PC-9 (cell line): Measurements from ENCODE around the gene HNRNPUL2. TPM values are rescaled to one million over a fixed set of nuclear protein-coding genes. Genes with fewer than 3 reads are reported as not detected.
"Not testable (repeated sequence)": the region's sequence is repeated elsewhere in the genome, so short reads cannot be mapped to it uniquely, and the experiment has no call there.

Source experiments
- BruUV-seq: library from RNA; stranded (reverse); fragments of 400-500 nt; replicated peaks from 2 replicates; lab custom pipeline; 2021; lab: Mats Ljungman, UMichigan
- CTCF ChIA-PET: fragments of 300-600 bp; sonication (Branson Sonifier 250); formaldehyde crosslinking; loops from one replicate; lab custom pipeline; 2022; ENCODE audit warnings: antibody characterized with exemption; lab: Charles Lee
- POLR2A ChIA-PET: fragments of 300-600 bp; sonication (Branson Sonifier 250); formaldehyde crosslinking; loops from one replicate; lab custom pipeline; 2022; ENCODE audit warnings: antibody characterized with exemption; ENCODE audit not compliant: unreplicated experiment; lab: Charles Lee
- DNase-seq, 2 experiments: peaks; one replicate each; pipeline versions ENCODE4 v3.0.0 to v3.0.0-alpha.2; 2015 to 2022; ENCODE audit warnings: mixed read lengths in 1 of 2
- H2AFZ ChIP-seq: fragments of 200-600 bp; sonication (generic); 2 replicates; pipeline ENCODE4 v1.8.1; 2017; ENCODE audit warnings: antibody characterized with exemption
- H3F3A ChIP-seq: fragments of 200-600 bp; sonication (generic); 2 replicates; pipeline ENCODE4 v1.8.1; 2017; ENCODE audit warnings: antibody characterized with exemption, mild to moderate bottlenecking, low read depth; ENCODE audit not compliant: insufficient read depth
- H3K27ac ChIP-seq: fragments of 200-600 bp; sonication (generic); 2 replicates; pipeline ENCODE4 v1.6.1; 2016; ENCODE audit warnings: mixed run types
- H3K27me3 ChIP-seq: fragments of 200-600 bp; sonication (generic); 2 replicates; pipeline ENCODE4 v1.6.1; 2016; ENCODE audit warnings: low read depth, mixed run types; ENCODE audit not compliant: insufficient read depth
- H3K36me3 ChIP-seq: fragments of 200-600 bp; sonication (generic); 2 replicates; pipeline ENCODE4 v1.6.1; 2016; ENCODE audit warnings: low read depth, mixed run types
- H3K4me1 ChIP-seq: fragments of 200-600 bp; sonication (generic); replicated peaks from 2 replicates; pipeline ENCODE4 v1.6.1; 2016; ENCODE audit warnings: mixed run types; ENCODE audit not compliant: insufficient read depth
- H3K4me2 ChIP-seq: fragments of 200-600 bp; sonication (generic); 2 replicates; pipeline ENCODE4 v1.6.1; 2017; ENCODE audit warnings: mixed run types
- H3K4me3 ChIP-seq: fragments of 200-600 bp; sonication (generic); 2 replicates; pipeline ENCODE4 v1.6.1; 2016; ENCODE audit warnings: mixed run types
- H3K79me2 ChIP-seq: fragments of 200-600 bp; sonication (generic); 2 replicates; pipeline ENCODE4 v1.6.1; 2017; ENCODE audit warnings: low read depth, mixed run types
- H3K9me2 ChIP-seq: fragments of 200-600 bp; sonication (generic); 2 replicates; pipeline ENCODE4 v1.8.1; 2017; ENCODE audit warnings: mild to moderate bottlenecking; ENCODE audit not compliant: insufficient read depth
- H3K9me3 ChIP-seq: fragments of 200-600 bp; sonication (generic); 2 replicates; pipeline ENCODE4 v1.8.1; 2016; ENCODE audit warnings: low read depth; ENCODE audit not compliant: insufficient read depth
- H4K20me1 ChIP-seq: fragments of 200-600 bp; sonication (generic); 2 replicates; pipeline ENCODE4 v1.8.1; 2017; ENCODE audit not compliant: insufficient read depth
- EZH2 ChIP-seq: fragments of 200-600 bp; sonication (generic); IDR thresholded peaks from 2 replicates; pipeline ENCODE4 v1.8.0; 2017; ENCODE audit warnings: antibody characterized with exemption, low read depth
- intact Hi-C: fragments of 100-400 bp; cut with micrococcal nuclease; formaldehyde crosslinking; loops from one replicate; pipeline ENCODE4 v1.10.0; 2022; ENCODE audit not compliant: unreplicated experiment
- total RNA-seq: library from RNA; stranded (reverse); gene quantifications from 2 replicates; pipeline ENCODE4 v1.2.3, GENCODE V29; 2021
- TF ChIP-seq, protein P1 (sequence below): fragments of 200-600 bp; sonication (generic); conservative IDR thresholded peaks from 2 replicates; pipeline ENCODE4 v1.6.1; 2017; ENCODE audit warnings: mixed run types, antibody characterized with exemption, mild to moderate bottlenecking, moderate library complexity

HNRNPUL2 gene
- total RNA-seq, 1 experiment from 2014 or later: 76.9 TPM

- H3K79me2 ChIP-seq: peaks cover 23% of the 10 kb centered on the region
- no peaks in the 10 kb centered on the region for H3K9me3 ChIP-seq
- ChIA-PET POLR2A (interaction anchor here (0.5 to 1.2 kb wide), 16 partner anchors 10 to 1968 kb away, joined by 3 to 38 read pairs (median 4); partner anchors contain the start of genes C11orf98, CSKMT, GANAB and HNRNPUL2), CTCF (interaction anchor here (0.5 to 1.8 kb wide), 4 partner anchors 15 to 103 kb away, joined by 4 to 7 read pairs (median 5); partner anchors contain the start of gene ZBTB3)
- intact Hi-C loops: loop anchor here (1.0 kb wide), 1 partner anchor 43 kb away; the partner anchor contains the start of gene TTC9C
- peak; percentile 95 to 97 for DNase-seq
- 0 out of 2 replicates have a peak, but pooled peaks cover 13% of the 10 kb centered on the region for H3K36me3 ChIP-seq
- H3K9me2 ChIP-seq: no peaks in the 10 kb centered on the region
- no peaks in the 10 kb centered on the region for H4K20me1 ChIP-seq
- peak within 1 kb of the TSS; percentile 77 for H3K27ac ChIP-seq
- H3K4me1 ChIP-seq: peaks cover 14% of the 10 kb centered on the region
- H2AFZ ChIP-seq: peak within 1 kb of the TSS; percentile 85
- H3K4me3 ChIP-seq: peak within 1 kb of the TSS; percentile 59
- H3K27me3 ChIP-seq: no peaks in the 10 kb centered on the region
- H3K4me2 ChIP-seq: peak within 1 kb of the TSS; percentile 84
- BruUV-seq: TSS peak; percentile 27
- H3F3A ChIP-seq: peaks cover 52% of the 10 kb centered on the region
- no peak for TF ChIP-seq EZH2
- TF ChIP-seq, protein P1, sequence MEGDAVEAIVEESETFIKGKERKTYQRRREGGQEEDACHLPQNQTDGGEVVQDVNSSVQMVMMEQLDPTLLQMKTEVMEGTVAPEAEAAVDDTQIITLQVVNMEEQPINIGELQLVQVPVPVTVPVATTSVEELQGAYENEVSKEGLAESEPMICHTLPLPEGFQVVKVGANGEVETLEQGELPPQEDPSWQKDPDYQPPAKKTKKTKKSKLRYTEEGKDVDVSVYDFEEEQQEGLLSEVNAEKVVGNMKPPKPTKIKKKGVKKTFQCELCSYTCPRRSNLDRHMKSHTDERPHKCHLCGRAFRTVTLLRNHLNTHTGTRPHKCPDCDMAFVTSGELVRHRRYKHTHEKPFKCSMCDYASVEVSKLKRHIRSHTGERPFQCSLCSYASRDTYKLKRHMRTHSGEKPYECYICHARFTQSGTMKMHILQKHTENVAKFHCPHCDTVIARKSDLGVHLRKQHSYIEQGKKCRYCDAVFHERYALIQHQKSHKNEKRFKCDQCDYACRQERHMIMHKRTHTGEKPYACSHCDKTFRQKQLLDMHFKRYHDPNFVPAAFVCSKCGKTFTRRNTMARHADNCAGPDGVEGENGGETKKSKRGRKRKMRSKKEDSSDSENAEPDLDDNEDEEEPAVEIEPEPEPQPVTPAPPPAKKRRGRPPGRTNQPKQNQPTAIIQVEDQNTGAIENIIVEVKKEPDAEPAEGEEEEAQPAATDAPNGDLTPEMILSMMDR: no peak
Observed at GRCh38 chr11:62771144-62772021, 44.1 kb upstream of the HNRNPUL2 start, which contains the start of gene TAF6L. Gene TAF6L, plus strand, starts transcription at chr11:62771396. Its CDS starts 4,388 bp downstream, at chr11:62775784.

GRCh38 chr11:62770778-62771143, 43.5 kb upstream of the HNRNPUL2 start:
- CTCF ChIA-PET: interaction anchor here (0.5 to 1.8 kb wide), 4 partner anchors 16 to 384 kb away, joined by 3 to 7 read pairs (median 5); partner anchors contain the start of gene ZBTB3
- Histone ChIP-seq H3K9me3 (no peaks in the 10 kb centered on the region), H4K20me1 (no peaks in the 10 kb centered on the region), H3K79me2 (peaks cover 23% of the 10 kb centered on the region), H3K4me1 (peaks cover 14% of the 10 kb centered on the region), H3K27me3 (no peaks in the 10 kb centered on the region), H3F3A (peaks cover 52% of the 10 kb centered on the region), H2AFZ (peak overlapping the region; percentile 85), H3K36me3 (0 out of 2 replicates have a peak, but pooled peaks cover 7% of the 10 kb centered on the region), H3K27ac (peak overlapping the region; percentile 77), H3K4me3 (peak overlapping the region; percentile 59), H3K9me2 (no peaks in the 10 kb centered on the region), H3K4me2 (peak overlapping the region; percentile 84)
- no peak for TF ChIP-seq EZH2
- TF ChIP-seq, protein P1: no peak
- intact Hi-C loops: loop anchor here (1.0 kb wide), 1 partner anchor 42 kb away; the partner anchor contains the start of gene TTC9C
- peak in 1 of 2 experiments; percentile 41 for DNase-seq
- POLR2A ChIA-PET: interaction anchor here (0.5 to 1.2 kb wide), 11 partner anchors 16 to 639 kb away, joined by 3 to 38 read pairs (median 5); partner anchors contain the start of genes C11orf98, CSKMT, HNRNPUL2 and TUT1
- TSS peak; percentile 85 for BruUV-seq

GRCh38 chr11:62760867-62761227, 33.6 kb upstream of the HNRNPUL2 start:
- Histone ChIP-seq H3K4me2 (peak overlapping the region; percentile 87), H3K4me3 (peak overlapping the region; percentile 73), H3K79me2 (peaks cover 25% of the 10 kb centered on the region), H3F3A (peaks cover 14% of the 10 kb centered on the region), H2AFZ (peak overlapping the region; percentile 98)
- H3K36me3 ChIP-seq, DNase-seq, H3K9me2 ChIP-seq, H3K9me3 ChIP-seq, H4K20me1 ChIP-seq, H3K27me3 ChIP-seq, H3K4me1 ChIP-seq, H3K27ac ChIP-seq: not testable (repeated sequence)
- POLR2A ChIA-PET: interaction anchor here (0.6 to 1.3 kb wide), 4 partner anchors 34 to 861 kb away, joined by 5 to 12 read pairs (median 9); partner anchors contain the start of genes C11orf98, CSKMT and HNRNPUL2
- TSS peak; percentile 95 for BruUV-seq
- intact Hi-C loops: loop anchor here (5.0 to 10.0 kb wide), 2 partner anchors 86 to 169 kb away; partner anchors contain the start of genes LBHD1, TUT1, UBXN1 and UQCC3
- CTCF ChIA-PET: interaction anchor here (1.4 kb wide), 1 partner anchor 27 kb away, joined by 4 read pairs; the partner anchor contains the start of gene TMEM179B
